GM19099 (cell line): ENCODE data around the gene ATXN7L1.

Experiments
- POLR2A ChIP-seq: IDR thresholded peaks from 3 replicates; pipeline ENCODE4 v1.6.1; 2011; ENCODE audit warnings: low read depth; ENCODE audit not compliant: insufficient read length; ENCODE audit errors: extremely low read depth

ATXN7L1 gene

GRCh38 chr7:105851064-105851463 lies 25.3 kb downstream of the ATXN7L1 start:
- no peak for TF ChIP-seq POLR2A

DNA sequence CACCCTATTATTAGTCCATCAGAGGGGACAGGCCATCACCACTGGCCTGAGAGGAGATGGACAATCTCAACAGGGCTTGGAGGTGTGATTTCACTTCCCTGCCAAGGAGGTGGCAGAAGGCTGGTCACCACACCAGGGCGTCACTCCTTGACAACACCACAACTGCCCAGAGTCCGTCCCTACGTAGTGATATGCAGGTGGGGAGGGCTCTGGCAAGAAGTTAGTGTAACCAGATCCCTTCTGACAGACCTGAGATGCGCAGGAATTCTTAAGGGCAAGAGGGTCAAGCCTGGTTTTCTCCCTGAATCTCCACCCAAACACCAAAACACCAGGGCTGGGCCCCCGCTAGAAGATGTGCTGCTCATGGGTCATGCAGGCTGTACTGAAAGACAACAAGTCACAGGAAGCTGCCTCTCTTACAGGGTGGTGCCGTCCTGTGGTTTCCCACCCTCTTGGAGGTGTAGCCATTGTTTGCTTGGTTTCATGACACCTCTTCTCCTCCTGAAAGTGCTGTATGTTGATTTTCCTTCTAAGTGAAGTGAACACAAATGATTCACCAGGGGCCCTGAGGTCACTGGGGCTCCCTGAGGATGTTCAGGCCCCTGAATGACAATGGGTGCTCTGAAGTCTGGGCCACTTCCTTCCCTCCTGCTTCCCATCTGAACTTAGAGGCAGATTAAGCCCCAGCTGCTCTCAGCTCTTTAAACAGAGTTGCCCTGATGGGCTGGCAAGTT lies 27.1 kb downstream of the ATXN7L1 start:
- TF ChIP-seq POLR2A, result no peak

DNA sequence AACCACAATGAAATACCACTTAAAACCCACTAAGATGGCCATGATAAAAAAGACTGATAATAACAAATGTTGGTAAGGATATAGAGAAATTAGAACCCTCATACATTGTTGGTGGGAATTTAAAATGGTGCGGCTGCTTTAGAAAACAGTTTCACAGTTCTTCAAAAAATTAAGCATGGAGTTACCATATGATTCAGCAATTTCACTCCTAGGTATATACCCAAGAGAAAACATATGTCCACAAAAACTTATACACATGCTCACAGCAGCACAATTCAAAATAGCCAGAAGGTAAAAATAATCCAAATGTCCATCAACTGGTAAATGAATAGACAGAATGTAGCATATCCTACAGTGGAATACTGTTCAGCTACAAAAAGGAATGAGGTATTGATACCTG lies 30.0 kb downstream of the ATXN7L1 start:
- TF ChIP-seq POLR2A, result no peak

DNA sequence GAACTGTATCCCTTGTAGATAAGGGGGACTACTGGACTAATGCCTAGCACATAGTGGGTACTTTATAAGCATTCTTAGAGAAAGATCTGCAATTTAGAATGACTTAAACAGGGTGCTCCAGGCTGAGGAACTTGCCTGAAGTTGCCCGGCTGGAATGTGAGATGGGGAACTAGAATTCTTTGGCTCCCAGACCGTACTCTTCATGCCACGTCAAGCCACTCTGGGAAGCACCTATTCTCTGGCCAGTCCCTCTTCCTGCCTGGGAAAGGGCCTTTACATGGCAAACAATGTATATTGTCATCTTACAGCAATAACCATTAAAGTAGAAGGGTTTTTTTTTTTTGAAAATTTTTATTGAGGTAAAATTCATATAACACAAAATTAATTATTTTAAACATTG lies 34.5 kb downstream of the ATXN7L1 start:
- TF ChIP-seq POLR2A, result no peak

DNA sequence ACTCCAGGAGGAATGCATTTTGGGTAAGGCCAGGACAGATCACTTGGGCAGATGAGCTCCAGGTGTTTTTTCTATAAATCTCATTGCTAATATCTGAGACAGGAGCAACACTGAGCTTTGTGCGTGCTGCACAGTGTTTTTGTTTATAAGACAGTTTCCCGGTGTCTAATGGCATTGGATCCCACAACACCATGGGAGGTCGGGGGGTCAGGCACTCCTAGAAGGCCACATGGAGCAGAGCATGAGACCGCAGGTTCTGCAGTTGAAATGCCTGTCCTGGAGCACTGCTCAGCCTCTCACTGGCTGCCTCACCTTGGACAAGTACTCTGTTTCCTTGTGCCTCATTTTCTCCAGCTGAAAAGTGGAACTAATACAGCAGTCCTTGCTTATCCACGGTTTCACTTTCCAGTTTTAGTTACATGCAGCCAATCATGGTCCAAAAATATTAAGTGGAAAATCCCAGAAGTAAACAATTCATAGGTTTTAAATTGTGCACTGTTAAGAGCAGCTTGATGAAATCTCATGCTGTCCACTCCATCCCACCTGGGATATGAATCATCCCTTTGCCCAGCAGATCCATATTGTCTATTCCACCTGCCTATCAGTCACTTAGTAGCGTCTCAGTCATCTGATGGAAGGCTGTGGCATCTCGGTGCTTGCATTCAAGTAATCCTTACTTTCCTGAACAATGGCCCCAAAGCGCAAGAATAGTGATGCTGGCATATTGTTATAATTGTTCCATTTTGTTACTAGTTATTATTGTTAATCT lies 35.2 kb downstream of the ATXN7L1 start:
- no peak for TF ChIP-seq POLR2A

GRCh38 chr7:105839266-105839665 lies 37.1 kb downstream of the ATXN7L1 start:
- no peak for TF ChIP-seq POLR2A

DNA sequence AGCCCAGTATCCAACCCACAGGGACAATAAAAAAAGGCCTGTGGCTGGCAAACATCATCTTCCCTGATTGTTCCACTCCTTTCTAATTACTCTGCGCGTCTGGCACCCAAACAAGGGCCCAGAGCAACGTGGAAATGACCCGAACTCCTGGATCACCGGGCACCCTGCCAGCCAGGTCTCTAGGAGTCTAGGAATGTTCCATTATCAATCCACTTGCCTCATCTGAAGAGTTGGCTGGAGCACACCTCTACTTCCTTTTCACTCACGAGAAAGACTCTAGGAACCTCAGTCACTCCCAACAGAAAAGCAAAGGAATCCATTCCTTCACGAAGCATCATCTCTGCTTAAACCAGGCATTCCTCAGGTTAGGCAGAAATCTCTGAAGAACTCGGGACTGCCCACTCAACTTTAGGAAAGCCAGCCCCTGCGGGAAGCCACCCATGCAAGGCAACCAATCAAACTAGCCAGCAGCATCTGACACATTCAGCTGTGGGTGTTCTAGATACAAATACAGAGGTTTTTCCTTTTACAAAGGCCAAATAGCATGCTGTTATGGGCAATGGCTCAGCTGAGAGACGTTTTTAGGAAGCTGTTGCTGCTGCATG lies 37.7 kb downstream of the ATXN7L1 start:
- no peak for TF ChIP-seq POLR2A

- no peak for TF ChIP-seq POLR2A
Measured at GRCh38 chr7:105837765-105838626, 38.4 kb downstream of the ATXN7L1 start.

GRCh38 chr7:105835441-105835840 lies 41.0 kb downstream of the ATXN7L1 start:
- TF ChIP-seq POLR2A, result no peak

- no peak for TF ChIP-seq POLR2A
Measured at GRCh38 chr7:105831824-105832535, 44.4 kb downstream of the ATXN7L1 start.

DNA sequence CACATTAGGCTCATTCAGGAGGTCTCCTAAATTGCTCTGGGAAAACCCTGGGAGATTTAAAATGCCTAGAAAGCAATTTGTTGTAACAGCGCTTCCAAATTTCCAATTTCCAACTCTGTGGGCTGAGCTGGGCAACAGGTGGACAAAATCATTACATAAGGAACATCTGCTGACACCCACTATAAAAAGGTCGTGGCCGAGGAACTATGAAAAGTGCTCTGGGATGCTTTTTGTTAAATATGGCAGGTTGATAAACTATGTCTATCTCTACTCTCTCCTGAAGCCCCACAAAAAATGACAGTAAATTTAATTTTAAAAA lies 45.1 kb downstream of the ATXN7L1 start:
- no peak for TF ChIP-seq POLR2A

GRCh38 chr7:105830405-105831301 lies 45.7 kb downstream of the ATXN7L1 start:
- TF ChIP-seq POLR2A, result no peak

DNA sequence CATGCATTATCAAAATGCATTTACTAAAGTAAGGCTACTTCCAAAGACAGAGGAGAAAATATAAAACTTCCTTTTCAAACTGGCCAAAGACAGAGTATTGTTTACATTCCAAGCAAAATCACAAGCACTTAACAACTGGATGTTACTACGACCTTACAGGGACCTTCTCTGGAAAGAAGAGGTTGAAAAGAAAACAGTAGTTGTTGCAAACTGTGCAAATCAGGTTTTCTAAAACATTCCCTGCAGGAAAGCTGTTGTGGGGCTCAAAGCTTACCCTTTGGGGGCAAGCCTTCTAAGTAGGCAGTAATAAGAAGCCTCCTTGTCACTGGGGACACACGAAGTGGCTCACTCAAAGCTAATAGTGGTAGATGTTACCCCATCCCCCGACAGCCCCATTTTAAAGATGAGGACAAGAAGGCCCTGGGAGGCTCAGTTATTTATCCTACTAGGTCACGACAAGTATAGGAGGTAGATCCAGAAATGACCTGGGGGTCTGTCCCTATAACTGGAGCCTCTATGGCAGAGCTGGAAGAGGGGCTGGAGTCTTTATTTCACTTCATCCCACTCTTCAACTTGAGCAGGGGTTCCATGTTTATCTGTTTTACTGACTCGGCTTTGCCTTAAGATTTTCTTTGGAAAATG lies 46.6 kb downstream of the ATXN7L1 start:
- no peak for TF ChIP-seq POLR2A

DNA sequence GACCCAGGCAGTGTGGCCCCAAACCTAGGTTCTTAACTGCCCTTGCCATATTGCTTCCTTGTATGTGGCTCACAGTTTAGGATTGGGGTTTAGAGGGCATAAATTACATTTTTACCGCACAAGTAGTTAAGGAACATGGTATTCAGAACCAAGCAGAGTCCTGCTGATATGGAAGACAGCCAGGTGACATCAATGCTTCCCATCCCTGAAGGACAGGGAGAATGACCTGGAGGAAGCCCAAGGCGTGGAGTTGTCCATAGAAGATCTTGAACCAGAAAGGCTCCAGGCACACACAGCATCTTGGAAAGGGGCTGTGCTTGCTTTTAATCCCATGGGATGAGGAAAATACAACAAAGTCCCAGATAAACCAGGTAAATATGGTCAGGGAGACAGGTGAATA lies 48.3 kb downstream of the ATXN7L1 start:
- TF ChIP-seq POLR2A, result no peak
